Ishikawa (cell line): ENCODE results near the gene LRRC30.

Source experiments
- CEBPB ChIP-seq: IDR thresholded peaks from 2 replicates; pipeline ENCODE4 v1.6.1; 2012
- CREB1 ChIP-seq: IDR thresholded peaks from 2 replicates; pipeline ENCODE4 v1.6.1; 2012; ENCODE audit warnings: low read depth
- EGR1 ChIP-seq: IDR thresholded peaks from 2 replicates; pipeline ENCODE4 v1.6.1; 2012
- EP300 ChIP-seq: IDR thresholded peaks from 2 replicates; pipeline ENCODE4 v1.6.1; 2012; ENCODE audit warnings: borderline replicate concordance
- FOXM1 ChIP-seq: IDR thresholded peaks from 2 replicates; pipeline ENCODE4 v1.6.1; 2012; ENCODE audit warnings: low read depth, borderline replicate concordance
- NFIC ChIP-seq: IDR thresholded peaks from 2 replicates; pipeline ENCODE4 v1.6.1; 2012
- RAD21 ChIP-seq: IDR thresholded peaks from 2 replicates; pipeline ENCODE4 v1.6.1; 2012; ENCODE audit warnings: low read depth
- TAF1 ChIP-seq: IDR thresholded peaks from 2 replicates; pipeline ENCODE4 v1.6.1; 2012; ENCODE audit warnings: low read depth, mild to moderate bottlenecking
- TCF12 ChIP-seq: IDR thresholded peaks from 2 replicates; pipeline ENCODE4 v1.6.1; 2012; ENCODE audit warnings: low read depth
- TEAD4 ChIP-seq: IDR thresholded peaks from 2 replicates; pipeline ENCODE4 v1.6.1; 2012
- YY1 ChIP-seq: IDR thresholded peaks from 2 replicates; pipeline ENCODE4 v1.6.1; 2012; ENCODE audit warnings: low read depth
- ZBTB7A ChIP-seq: IDR thresholded peaks from 2 replicates; pipeline ENCODE4 v1.6.1; 2012; ENCODE audit warnings: low read depth
- TF ChIP-seq, protein P1 (sequence below): IDR thresholded peaks from 2 replicates; pipeline ENCODE4 v1.6.1; 2012
- TF ChIP-seq, protein P2 (sequence below): IDR thresholded peaks from 2 replicates; pipeline ENCODE4 v1.6.1; 2012; ENCODE audit warnings: low read depth, mild to moderate bottlenecking
- TF ChIP-seq, protein P3 (sequence below): IDR thresholded peaks from 2 replicates; pipeline ENCODE4 v1.6.1; 2012

LRRC30 gene

DNA sequence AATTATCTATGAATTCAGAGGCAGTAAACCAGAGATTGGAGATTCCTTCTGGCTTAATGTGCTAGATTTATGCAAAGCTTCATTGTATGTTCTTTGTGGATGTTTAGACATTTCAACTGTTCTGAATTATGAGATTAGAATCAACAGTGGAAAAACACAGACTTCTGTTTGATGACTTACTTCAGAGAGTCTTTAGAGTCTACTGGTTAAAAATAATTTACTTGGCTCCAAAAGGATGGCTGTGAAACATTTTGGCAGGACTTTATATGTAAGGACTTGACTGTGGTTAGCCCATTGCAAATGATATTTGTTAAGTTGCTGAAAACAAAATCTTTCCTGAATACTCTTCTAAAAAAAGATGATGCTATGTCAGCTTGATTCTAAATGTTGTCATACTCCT, 25.5 kb upstream of the LRRC30 start:
- TF ChIP-seq NFIC, result no peak
- TF ChIP-seq, protein P1, sequence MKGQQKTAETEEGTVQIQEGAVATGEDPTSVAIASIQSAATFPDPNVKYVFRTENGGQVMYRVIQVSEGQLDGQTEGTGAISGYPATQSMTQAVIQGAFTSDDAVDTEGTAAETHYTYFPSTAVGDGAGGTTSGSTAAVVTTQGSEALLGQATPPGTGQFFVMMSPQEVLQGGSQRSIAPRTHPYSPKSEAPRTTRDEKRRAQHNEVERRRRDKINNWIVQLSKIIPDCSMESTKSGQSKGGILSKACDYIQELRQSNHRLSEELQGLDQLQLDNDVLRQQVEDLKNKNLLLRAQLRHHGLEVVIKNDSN, result no peak

DNA sequence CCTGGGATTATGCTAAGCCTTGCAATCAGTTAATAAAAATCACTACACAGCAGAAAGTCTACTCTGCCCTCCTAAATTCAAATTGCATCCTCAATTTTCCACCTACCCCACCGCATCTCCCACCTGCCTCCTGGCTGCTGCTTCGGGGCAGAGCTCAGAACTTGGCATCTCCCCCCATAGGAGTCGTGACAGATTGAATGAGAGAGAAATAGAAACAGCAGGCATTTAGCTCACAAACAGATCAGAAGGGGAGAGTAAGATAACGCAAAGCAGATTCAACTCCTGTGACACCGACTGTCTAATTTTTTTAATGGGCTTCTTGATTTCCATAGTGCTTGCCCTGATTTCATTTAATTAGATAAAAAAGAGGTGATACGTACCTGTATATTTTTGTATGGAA, 24.7 kb upstream of the LRRC30 start:
- no peak for TF ChIP-seq ZBTB7A
- TF ChIP-seq TAF1, result no peak
- TF ChIP-seq NFIC, result no peak
- TF ChIP-seq FOXM1, result no peak
- no peak for TF ChIP-seq YY1
- no peak for TF ChIP-seq RAD21
- no peak for TF ChIP-seq EP300
- TF ChIP-seq EGR1, result no peak
- TF ChIP-seq, protein P2, sequence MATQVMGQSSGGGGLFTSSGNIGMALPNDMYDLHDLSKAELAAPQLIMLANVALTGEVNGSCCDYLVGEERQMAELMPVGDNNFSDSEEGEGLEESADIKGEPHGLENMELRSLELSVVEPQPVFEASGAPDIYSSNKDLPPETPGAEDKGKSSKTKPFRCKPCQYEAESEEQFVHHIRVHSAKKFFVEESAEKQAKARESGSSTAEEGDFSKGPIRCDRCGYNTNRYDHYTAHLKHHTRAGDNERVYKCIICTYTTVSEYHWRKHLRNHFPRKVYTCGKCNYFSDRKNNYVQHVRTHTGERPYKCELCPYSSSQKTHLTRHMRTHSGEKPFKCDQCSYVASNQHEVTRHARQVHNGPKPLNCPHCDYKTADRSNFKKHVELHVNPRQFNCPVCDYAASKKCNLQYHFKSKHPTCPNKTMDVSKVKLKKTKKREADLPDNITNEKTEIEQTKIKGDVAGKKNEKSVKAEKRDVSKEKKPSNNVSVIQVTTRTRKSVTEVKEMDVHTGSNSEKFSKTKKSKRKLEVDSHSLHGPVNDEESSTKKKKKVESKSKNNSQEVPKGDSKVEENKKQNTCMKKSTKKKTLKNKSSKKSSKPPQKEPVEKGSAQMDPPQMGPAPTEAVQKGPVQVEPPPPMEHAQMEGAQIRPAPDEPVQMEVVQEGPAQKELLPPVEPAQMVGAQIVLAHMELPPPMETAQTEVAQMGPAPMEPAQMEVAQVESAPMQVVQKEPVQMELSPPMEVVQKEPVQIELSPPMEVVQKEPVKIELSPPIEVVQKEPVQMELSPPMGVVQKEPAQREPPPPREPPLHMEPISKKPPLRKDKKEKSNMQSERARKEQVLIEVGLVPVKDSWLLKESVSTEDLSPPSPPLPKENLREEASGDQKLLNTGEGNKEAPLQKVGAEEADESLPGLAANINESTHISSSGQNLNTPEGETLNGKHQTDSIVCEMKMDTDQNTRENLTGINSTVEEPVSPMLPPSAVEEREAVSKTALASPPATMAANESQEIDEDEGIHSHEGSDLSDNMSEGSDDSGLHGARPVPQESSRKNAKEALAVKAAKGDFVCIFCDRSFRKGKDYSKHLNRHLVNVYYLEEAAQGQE, result no peak
- TF ChIP-seq, protein P3, sequence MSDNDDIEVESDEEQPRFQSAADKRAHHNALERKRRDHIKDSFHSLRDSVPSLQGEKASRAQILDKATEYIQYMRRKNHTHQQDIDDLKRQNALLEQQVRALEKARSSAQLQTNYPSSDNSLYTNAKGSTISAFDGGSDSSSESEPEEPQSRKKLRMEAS, result no peak
- TF ChIP-seq TCF12, result no peak

DNA sequence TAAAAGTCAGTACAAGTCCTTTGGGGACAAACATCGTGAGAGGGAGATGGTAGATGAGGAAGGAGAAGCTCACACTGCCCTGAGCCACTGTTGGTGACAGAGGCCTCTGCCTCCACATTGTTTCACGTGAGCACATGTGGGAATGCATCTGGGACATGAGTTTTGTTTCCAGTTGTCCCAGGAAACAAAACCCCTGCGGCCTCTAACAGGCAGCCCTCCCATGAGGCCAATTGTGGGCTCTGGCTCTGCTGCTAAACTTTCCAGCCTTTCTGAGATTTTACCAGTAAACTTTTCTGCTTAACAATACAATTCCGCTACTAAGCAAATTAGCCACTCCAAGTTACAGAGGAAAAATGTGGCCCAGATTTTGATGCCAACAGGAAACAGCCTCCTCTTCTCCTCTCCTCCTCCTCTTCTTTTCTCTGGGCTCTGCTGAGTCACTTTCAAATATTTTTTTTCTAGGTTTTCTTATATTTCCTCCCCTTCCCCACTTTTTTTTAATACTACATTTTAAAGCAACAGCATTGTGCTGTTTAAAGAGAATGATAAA, 23.4 kb upstream of the LRRC30 start:
- TF ChIP-seq, protein P3, result no peak
- TF ChIP-seq CEBPB (no peak), TAF1 (no peak), RAD21 (no peak), TEAD4 (no peak), YY1 (no peak), ZBTB7A (no peak), CREB1 (no peak), EP300 (no peak), EGR1 (no peak), FOXM1 (no peak)
- TF ChIP-seq, protein P1, result no peak
- TF ChIP-seq, protein P2, result no peak

DNA sequence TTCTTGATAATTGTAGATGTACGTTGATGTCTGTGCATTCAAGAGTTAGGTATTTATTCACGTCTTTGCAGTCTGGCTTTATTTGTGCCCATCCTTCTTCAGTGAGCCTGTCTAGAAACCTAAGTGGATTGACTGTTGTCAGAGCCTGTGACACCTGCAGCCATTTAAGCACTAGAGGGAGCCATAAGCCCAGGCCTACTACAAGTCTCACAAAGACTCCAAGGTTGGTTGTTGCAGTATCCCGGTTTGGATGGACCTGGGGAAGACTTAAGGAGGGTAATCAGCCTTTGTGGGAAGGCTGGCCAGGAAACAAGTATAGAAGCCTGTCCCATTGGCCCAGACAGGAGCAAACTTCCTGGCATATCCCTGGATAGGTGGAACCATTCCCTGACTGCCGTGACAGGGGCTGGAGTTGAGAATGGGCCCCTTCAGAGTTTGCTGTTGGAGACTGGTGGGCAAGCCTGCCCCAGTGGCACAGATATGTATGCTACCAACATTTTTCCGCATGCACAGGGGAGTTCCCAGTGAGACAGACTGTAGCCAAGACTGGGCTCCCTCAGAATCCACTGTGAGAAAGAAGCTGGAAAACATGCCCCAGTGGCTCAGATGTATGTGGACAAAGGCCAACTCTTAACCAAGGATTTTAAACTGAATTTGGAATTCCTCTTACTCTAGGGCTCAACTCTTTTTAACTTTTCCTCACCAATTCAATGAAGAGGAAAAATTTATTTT, 9.3 kb upstream of the LRRC30 start:
- TF ChIP-seq CEBPB (no peak), RAD21 (peak; percentile 28; the same call in 1 of the 2 replicates)
- TF ChIP-seq, protein P2, result no peak

DNA sequence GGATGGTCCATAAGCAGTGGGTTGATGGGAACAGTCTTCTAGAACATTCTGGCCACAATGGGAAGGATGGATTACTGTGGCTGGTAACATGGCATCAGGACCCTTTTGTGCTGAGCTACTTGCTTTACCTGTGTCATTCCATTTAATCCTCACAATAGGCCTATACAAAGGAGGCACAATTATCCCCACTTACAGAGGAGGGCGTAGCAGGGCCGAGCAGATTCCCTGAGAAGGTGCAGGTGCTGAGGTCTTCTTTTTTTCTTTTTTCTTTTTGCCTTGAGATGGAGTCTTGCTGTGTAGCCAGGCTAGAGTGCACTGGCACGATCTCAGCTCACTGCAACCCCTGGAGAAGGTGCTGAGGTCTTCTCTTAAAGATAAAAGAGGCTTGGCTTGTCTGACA, 6.7 kb upstream of the LRRC30 start:
- no peak for TF ChIP-seq RAD21
- TF ChIP-seq EP300, result no peak
- no peak for TF ChIP-seq NFIC
- no peak for TF ChIP-seq CEBPB
- TF ChIP-seq TCF12, result no peak
- no peak for TF ChIP-seq CREB1
